GM20000 (cell line): Measurements from ENCODE around the gene CRNN.

Source experiments
- DNase-seq: peaks from one replicate; pipeline ENCODE4 v3.0.0; 2012; ENCODE audit warnings: low spot score
- CTCF ChIP-seq: IDR thresholded peaks from 2 replicates; pipeline ENCODE4 v1.5.1; 2012; ENCODE audit warnings: mild to moderate bottlenecking, control low read depth; ENCODE audit errors: extremely low read depth, missing control alignments

The CRNN gene

GRCh38 chr1:152457071-152457470, 43.0 kb upstream of the CRNN start:
- no peak for TF ChIP-seq CTCF
- no peak for DNase-seq

GRCh38 chr1:152451254-152451653, 37.2 kb upstream of the CRNN start:
- no peak for DNase-seq
- peak; percentile 12 for TF ChIP-seq CTCF

- no peak for DNase-seq
- no peak for TF ChIP-seq CTCF
Measured at GRCh38 chr1:152449661-152450060, 35.6 kb upstream of the CRNN start.

GRCh38 chr1:152448496-152448895, 34.4 kb upstream of the CRNN start:
- no peak for TF ChIP-seq CTCF
- no peak for DNase-seq

DNA sequence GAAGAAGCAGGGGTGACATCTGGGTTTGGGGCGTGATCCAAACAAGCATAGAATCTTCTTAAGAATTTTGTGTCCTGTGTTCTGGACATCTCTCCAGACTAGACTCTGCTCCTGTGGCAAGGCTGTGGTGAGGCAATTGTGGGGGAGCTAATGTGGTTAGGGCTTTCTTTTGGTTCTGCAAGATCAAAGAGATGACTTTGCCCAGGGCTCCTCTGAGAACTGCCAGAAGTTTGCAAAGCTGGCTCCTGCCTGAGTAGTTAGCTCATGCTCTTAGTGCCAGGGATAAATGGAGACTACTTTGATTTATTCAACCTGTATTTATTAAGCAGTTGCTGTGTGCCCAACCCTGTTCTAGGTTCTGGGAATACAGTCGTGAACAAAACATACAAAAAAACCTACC, 34.0 kb upstream of the CRNN start:
- TF ChIP-seq CTCF, result no peak

GRCh38 chr1:152447484-152447883, 33.4 kb upstream of the CRNN start:
- DNase-seq, result no peak
- no peak for TF ChIP-seq CTCF

More for the DNA sequence above, 34.0 kb upstream of the CRNN start:
- no peak for DNase-seq

DNA sequence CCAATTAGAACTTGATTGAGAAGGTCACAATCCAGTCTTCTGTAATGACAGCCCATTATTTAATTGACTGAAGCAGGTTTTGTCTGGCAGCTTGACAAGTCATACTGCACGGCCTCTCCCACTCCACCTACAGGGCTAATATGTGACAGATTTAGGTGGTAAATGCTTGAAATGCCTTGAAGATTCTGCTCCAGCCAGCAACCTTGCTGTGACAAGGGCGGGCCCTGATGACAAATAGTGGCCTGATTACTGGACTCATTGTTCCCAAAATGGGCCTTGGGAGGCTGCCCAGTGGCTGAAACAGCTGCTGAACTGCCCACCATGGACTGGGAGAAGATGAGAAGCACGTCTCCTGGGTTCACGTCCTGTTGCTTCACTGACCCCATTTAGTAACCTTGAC, 30.0 kb upstream of the CRNN start:
- no peak for TF ChIP-seq CTCF
- DNase-seq, result no peak

- no peak for TF ChIP-seq CTCF
- DNase-seq, result no peak
Measured at GRCh38 chr1:152442765-152443164, 28.7 kb upstream of the CRNN start.
